Coronary artery (tissue), 2 donors: ENCODE measurements around the gene ADCY7.

Experiments
- DNase-seq: peaks from one replicate; pipeline ENCODE4 v3.0.0-alpha.2; 2017; ENCODE audit warnings: low spot score
- H3K27ac ChIP-seq, 2 donors: fragments of 200-600 bp; sonication (generic); one replicate each; pipeline ENCODE4 v1.5.1; 2016 to 2019
- H3K4me3 ChIP-seq: fragments of 200-600 bp; sonication (generic); 2 replicates; pipeline ENCODE4 v1.5.1; 2016; ENCODE audit warnings: mild to moderate bottlenecking, moderate library complexity
- TF ChIP-seq, protein P1 (sequence below): fragments of 200-600 bp; sonication (generic); IDR thresholded peaks from one replicate; pipeline ENCODE4 v1.5.1; 2019; ENCODE audit warnings: antibody characterized with exemption

ADCY7 gene

DNA sequence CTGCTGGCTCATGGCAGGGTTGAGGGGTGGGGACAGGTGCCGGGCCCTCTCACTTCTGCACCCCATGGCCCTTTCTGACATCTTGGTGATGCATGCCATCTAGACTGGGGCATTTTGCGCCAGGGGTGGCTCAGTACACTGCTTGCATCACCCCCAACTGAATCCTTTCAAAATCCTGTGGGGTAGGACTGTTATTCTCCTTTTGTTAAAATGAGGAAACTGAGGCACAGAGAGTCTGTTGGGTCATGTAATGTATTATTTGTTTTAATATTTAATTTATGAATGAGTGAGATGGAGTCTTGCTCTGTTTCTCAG is 9.9 kb downstream of the ADCY7 start:
- H3K27ac ChIP-seq, result peak overlapping the region in 1 of 2 donors; percentile 40
- H3K4me3 ChIP-seq, result no peak overlapping the region
- no peak for DNase-seq
- TF ChIP-seq, protein P1, sequence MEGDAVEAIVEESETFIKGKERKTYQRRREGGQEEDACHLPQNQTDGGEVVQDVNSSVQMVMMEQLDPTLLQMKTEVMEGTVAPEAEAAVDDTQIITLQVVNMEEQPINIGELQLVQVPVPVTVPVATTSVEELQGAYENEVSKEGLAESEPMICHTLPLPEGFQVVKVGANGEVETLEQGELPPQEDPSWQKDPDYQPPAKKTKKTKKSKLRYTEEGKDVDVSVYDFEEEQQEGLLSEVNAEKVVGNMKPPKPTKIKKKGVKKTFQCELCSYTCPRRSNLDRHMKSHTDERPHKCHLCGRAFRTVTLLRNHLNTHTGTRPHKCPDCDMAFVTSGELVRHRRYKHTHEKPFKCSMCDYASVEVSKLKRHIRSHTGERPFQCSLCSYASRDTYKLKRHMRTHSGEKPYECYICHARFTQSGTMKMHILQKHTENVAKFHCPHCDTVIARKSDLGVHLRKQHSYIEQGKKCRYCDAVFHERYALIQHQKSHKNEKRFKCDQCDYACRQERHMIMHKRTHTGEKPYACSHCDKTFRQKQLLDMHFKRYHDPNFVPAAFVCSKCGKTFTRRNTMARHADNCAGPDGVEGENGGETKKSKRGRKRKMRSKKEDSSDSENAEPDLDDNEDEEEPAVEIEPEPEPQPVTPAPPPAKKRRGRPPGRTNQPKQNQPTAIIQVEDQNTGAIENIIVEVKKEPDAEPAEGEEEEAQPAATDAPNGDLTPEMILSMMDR, result no peak

DNA sequence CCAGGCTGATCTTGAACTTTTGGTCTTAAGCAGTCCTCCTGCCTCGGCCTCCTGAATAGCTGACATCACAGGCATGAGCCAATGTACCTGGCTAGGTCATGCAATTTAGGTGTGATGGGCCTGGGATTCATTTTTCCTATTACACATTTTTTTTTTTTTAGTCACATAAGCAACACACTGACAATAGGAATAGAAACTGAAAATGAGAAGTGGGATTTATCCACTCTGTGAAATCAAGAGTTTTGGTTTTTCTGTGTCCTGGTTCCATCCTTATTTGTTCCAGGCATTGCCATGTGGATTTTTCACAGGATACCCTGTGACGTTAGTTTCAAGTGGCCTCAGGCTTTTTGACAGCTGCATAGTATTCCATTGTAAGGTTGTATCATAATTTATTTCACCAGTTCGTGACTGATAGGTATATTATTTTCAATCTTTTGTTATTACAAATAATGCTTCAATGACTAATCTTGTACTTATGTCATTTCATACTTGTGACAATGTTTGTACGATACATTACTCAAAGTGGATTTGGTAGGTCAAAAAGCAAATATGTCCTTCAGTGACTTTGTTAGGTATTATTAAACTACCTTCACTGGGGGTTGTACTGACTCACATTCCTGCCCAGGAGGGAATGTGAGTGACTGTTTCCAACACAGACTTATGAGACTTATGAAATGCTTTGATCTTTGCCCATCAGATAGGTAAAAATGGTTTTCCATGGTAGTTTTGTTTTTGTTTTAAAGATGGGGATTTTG is 10.6 kb downstream of the ADCY7 start:
- no peak for DNase-seq
- Histone ChIP-seq H3K4me3 (no peak overlapping the region), H3K27ac (peak overlapping the region in 1 of 2 donors; percentile 35)

DNA sequence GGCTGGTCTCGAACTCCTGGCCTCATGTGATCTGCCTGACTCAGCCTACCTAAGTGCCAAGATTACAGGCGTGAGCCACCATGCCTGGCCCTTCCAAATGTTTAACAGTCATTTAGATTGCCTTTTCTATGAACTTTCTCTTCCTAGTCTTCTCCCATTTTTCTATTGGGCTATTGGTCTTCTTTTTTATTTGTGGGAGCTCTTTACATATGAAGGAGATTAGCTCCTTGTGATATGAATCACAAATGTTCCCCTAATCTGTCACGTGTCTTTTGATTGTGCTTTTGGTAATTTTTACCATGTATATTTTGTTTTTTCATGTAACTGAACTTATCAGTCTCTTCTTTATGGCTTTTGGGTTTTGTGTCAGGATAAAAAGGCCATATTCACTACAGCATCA is 11.9 kb downstream of the ADCY7 start:
- DNase-seq, result no peak
- H3K27ac ChIP-seq, result no peak overlapping the region
- no peak overlapping the region for H3K4me3 ChIP-seq
- TF ChIP-seq, protein P1, result no peak

More for the DNA sequence above, 10.6 kb downstream of the ADCY7 start:
- TF ChIP-seq, protein P1, result no peak

DNA sequence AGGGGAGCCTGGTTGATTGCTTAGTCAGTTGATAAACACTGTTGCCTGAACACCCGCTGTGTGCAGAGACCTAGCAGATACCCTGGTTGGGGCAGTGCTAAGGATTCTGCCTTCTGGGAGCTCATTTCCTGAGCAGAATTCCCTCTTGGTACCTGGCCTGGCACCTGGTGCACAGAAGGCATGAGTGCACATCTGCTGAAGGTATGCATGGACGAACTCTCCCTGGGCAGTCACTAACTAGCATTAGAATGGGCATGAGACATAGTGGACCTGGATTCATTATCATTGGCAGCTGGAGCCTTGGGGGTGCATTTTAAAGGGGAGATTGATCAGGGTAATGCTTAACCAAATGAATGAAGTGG is 13.1 kb downstream of the ADCY7 start:
- TF ChIP-seq, protein P1, result no peak
- no peak overlapping the region for H3K4me3 ChIP-seq
- H3K27ac ChIP-seq, result peak overlapping the region in 1 of 2 donors; percentile 52
- DNase-seq, result no peak

GRCh38 chr16:50280932-50281331 is 14.6 kb downstream of the ADCY7 start:
- TF ChIP-seq, protein P1, result no peak
- peak overlapping the region in 1 of 2 donors; percentile 76 for H3K27ac ChIP-seq
- no peak overlapping the region for H3K4me3 ChIP-seq
- no peak for DNase-seq

GRCh38 chr16:50281391-50282009 is 15.1 kb downstream of the ADCY7 start:
- Histone ChIP-seq H3K27ac (peak overlapping the region in 1 of 2 donors; percentile 76), H3K4me3 (peak overlapping the region; percentile 12)
- TF ChIP-seq, protein P1, result no peak
- no peak for DNase-seq

DNA sequence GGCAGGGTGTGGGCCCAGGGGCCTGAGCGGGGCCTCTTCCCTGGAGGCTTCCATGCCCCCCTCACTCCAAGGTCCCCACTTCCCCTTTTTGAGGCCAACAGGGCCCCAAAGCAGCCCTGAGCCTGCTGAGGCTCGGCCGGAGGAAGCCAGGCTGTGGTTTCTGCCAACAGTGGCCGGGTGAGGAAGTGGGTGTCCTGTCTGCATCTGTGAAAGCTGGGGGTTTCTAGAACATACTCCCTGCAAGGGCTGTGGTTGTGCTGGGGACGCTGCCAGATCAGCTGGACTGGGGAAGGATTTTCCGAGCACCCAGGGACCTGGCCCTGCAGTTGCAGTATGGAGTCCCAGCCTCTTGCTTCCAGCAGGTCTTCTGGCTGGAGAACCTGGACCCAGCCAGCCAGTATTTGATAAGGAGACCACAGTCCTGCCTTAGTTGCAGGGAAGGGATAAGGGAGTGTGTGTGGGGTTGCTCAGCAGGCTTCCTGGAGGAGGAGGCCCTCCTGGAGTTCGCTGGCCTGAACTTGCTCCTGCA is 15.7 kb downstream of the ADCY7 start:
- DNase-seq, result no peak
- TF ChIP-seq, protein P1, result no peak
- Histone ChIP-seq H3K4me3 (peak overlapping the region; percentile 12), H3K27ac (peak overlapping the region in 1 of 2 donors; percentile 76)
